ENCODE results near the gene MYL4. TPM values are rescaled to one million over a fixed set of nuclear protein-coding genes. Genes with fewer than 3 reads are reported as not detected.

The MYL4 gene
- total and polyA plus RNA-seq, 2 donors (not counting 3 experiments of a cell fraction or from before 2014, with no cell fraction given) = 2.0 to 2.1 TPM

DNA sequence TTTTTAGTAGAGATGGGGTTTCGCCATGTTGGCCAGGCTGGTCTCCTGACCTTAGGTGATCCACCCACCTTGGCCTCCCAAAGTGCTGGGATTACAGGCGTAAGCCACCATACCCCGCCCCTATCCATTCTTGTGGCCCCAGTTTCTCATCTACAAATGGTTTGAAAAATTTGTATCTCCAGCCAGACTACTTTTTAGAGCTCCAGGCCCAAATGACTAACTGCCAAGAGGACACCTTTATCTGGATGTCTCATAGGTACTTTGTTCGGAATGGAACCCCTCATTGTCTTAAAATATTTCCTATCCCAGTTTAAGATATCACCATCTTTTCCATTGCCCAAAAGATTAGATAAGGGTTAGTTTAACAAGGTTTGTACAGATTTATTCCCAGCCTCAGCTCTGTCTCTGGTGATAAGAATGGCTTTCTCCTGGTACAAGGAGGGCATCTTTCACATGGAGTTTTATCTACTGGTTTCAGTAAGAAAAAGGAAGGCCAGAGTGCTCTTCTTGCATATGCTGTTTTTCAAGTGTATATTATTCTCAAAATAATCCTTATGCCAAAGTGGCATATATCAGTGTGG lies 15.1 kb upstream of the MYL4 start:
- Histone ChIP-seq H3K9ac (replicated peaks; ENCODE audit: extremely low read depth, insufficient read depth, low read length) (no peak overlapping the region), H3K4me1 (ENCODE audit: control insufficient read depth, extremely low read depth, insufficient read depth, low read length) (no peaks in the 10 kb centered on the region), H3K9me1 (replicated peaks; ENCODE audit: control insufficient read depth, extremely low read depth, insufficient read depth, low read length) (no peaks in the 10 kb centered on the region), H3K27ac (ENCODE audit: insufficient read depth, low read depth, low read length) (no peak overlapping the region), H3K9me3 (replicated peaks; ENCODE audit: control insufficient read depth, insufficient read depth, low read length) (no peaks in the 10 kb centered on the region), H3K36me3 (ENCODE audit: control insufficient read depth in 2 of 2, extremely low read depth in 1 of 2, insufficient read depth in 2 of 2, low read length in 2 of 2) (no peaks in the 10 kb centered on the region), H3K27me3 (ENCODE audit: control insufficient read depth in 2 of 2, insufficient read depth in 2 of 2, low read length in 2 of 2) (no peaks in the 10 kb centered on the region), H2AFZ (ENCODE audit: low read depth, low read length) (no peak overlapping the region), H3K4me2 (ENCODE audit: insufficient read depth, low read length) (no peak overlapping the region), H4K20me1 (replicated peaks; ENCODE audit: control insufficient read depth, extremely low read depth, insufficient read depth, low read length) (no peaks in the 10 kb centered on the region), H3K4me3 (replicated peaks in 1 of 3; ENCODE audit: insufficient read depth in 1 of 3, low read depth in 1 of 3, low read length in 3 of 3) (no peak overlapping the region), H3K79me2 (ENCODE audit: control insufficient read depth, insufficient read depth, low read length) (peaks cover under 1% of the 10 kb centered on the region)
- no TSS peak for BruUV-seq (replicated peaks)
- ChIA-PET CTCF (interaction anchor here (0.7 to 1.5 kb wide), 3 partner anchors 12 to 97 kb away, joined by 3 to 4 read pairs (median 4); no protein-coding TSS in a partner anchor), POLR2A (no interaction called here)
- DNase-seq (ENCODE audit: low read depth, low spot score) (no peak), FAIRE-seq (no peak)
- dilution Hi-C loops (cut with MboI; ENCODE audit: extremely low pct_ligation_motif_present, low sequenced_read_pairs) = no loop called here
- no peak for TF ChIP-seq FOS (IDR thresholded peaks at IDR 0.05; ENCODE audit: borderline replicate concordance, insufficient read depth, low read length)
- intact Hi-C loops (cut with micrococcal nuclease) = no loop called here

DNA sequence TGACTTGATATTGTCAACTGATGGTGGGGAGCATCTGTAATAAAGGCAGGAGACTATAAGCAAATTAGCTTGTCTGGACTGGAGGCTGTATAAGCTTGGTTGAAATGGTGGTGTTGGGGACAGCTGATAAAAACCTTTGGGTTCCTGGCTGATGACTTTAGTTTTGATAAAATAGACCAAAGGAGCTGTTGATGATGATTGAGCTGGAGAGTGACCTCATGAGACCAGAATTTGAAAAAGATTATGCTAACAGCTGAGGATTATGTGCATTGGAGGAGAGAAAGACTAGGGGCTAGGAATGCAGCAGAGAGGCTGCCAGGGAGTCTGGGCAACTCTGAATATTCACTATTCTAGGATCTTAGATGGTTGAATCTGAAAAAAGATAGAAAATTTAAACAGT lies 11.3 kb upstream of the MYL4 start:
- Histone ChIP-seq H3K36me3 (ENCODE audit: control insufficient read depth in 2 of 2, extremely low read depth in 1 of 2, insufficient read depth in 2 of 2, low read length in 2 of 2) (no peaks in the 10 kb centered on the region), H2AFZ (ENCODE audit: low read depth, low read length) (no peak overlapping the region), H3K4me1 (ENCODE audit: control insufficient read depth, extremely low read depth, insufficient read depth, low read length) (no peaks in the 10 kb centered on the region), H4K20me1 (replicated peaks; ENCODE audit: control insufficient read depth, extremely low read depth, insufficient read depth, low read length) (no peaks in the 10 kb centered on the region), H3K27me3 (ENCODE audit: control insufficient read depth in 2 of 2, insufficient read depth in 2 of 2, low read length in 2 of 2) (no peaks in the 10 kb centered on the region), H3K4me2 (ENCODE audit: insufficient read depth, low read length) (no peak overlapping the region), H3K79me2 (ENCODE audit: control insufficient read depth, insufficient read depth, low read length) (no peaks in the 10 kb centered on the region), H3K9me3 (replicated peaks; ENCODE audit: control insufficient read depth, insufficient read depth, low read length) (no peaks in the 10 kb centered on the region), H3K27ac (ENCODE audit: insufficient read depth, low read depth, low read length) (no peak overlapping the region), H3K9me1 (replicated peaks; ENCODE audit: control insufficient read depth, extremely low read depth, insufficient read depth, low read length) (no peaks in the 10 kb centered on the region), H3K9ac (replicated peaks; ENCODE audit: extremely low read depth, insufficient read depth, low read length) (no peak overlapping the region), H3K4me3 (replicated peaks in 1 of 3; ENCODE audit: insufficient read depth in 1 of 3, low read depth in 1 of 3, low read length in 3 of 3) (no peak overlapping the region)
- ChIA-PET CTCF (interaction anchor here (1.4 to 1.7 kb wide), 2 partner anchors 9 to 117 kb away, joined by 5 to 6 read pairs; partner anchors contain the start of gene CDC27), POLR2A (no interaction called here)
- no peak for TF ChIP-seq EZH2 (IDR thresholded peaks at IDR 0.05; ENCODE audit: borderline replicate concordance, low read depth, low read length, severe bottlenecking)
- no peak for TF ChIP-seq GATA2 (IDR thresholded peaks at IDR 0.05; ENCODE audit: insufficient read depth, insufficient read length, low read depth, low read length)
- TF ChIP-seq JUN (IDR thresholded peaks at IDR 0.05; ENCODE audit: borderline replicate concordance, insufficient read depth, insufficient read length, low read depth) = no peak
- TF ChIP-seq, protein P1, sequence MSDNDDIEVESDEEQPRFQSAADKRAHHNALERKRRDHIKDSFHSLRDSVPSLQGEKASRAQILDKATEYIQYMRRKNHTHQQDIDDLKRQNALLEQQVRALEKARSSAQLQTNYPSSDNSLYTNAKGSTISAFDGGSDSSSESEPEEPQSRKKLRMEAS (IDR thresholded peaks at IDR 0.05; ENCODE audit: insufficient read depth, insufficient read length) = no peak
- no peak for TF ChIP-seq POLR2A (IDR thresholded peaks at IDR 0.05; ENCODE audit: low read depth, low read length)
- TF ChIP-seq FOS (IDR thresholded peaks at IDR 0.05; ENCODE audit: borderline replicate concordance, insufficient read depth, low read length) = no peak
- no peak for TF ChIP-seq MYC (IDR thresholded peaks at IDR 0.05; ENCODE audit: low read depth, low read length)
- TF ChIP-seq POLR2AphosphoS5 (IDR thresholded peaks at IDR 0.05; ENCODE audit: insufficient read depth, low read depth, low read length) = no peak
- TF ChIP-seq, protein P2, sequence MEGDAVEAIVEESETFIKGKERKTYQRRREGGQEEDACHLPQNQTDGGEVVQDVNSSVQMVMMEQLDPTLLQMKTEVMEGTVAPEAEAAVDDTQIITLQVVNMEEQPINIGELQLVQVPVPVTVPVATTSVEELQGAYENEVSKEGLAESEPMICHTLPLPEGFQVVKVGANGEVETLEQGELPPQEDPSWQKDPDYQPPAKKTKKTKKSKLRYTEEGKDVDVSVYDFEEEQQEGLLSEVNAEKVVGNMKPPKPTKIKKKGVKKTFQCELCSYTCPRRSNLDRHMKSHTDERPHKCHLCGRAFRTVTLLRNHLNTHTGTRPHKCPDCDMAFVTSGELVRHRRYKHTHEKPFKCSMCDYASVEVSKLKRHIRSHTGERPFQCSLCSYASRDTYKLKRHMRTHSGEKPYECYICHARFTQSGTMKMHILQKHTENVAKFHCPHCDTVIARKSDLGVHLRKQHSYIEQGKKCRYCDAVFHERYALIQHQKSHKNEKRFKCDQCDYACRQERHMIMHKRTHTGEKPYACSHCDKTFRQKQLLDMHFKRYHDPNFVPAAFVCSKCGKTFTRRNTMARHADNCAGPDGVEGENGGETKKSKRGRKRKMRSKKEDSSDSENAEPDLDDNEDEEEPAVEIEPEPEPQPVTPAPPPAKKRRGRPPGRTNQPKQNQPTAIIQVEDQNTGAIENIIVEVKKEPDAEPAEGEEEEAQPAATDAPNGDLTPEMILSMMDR (IDR thresholded peaks at IDR 0.05; ENCODE audit: extremely low read depth in 1 of 2, insufficient read depth in 1 of 2, low read depth in 1 of 2, low read length in 2 of 2) = no peak
- no TSS peak for BruUV-seq (replicated peaks)
- FAIRE-seq (no peak), DNase-seq (ENCODE audit: low read depth, low spot score) (no peak)
- dilution Hi-C loops (cut with MboI; ENCODE audit: extremely low pct_ligation_motif_present, low sequenced_read_pairs) = no loop called here
- intact Hi-C loops (cut with micrococcal nuclease) = no loop called here

All from endothelial cell of umbilical vein (primary cell).